Effector memory CD4-positive, alpha-beta T cell (primary cell): ENCODE data around the gene KCNT1.
"Not testable (repeated sequence)": the region's sequence is repeated elsewhere in the genome, so short reads cannot be mapped to it uniquely, and the experiment has no call there.

Experiments used
- DNase-seq, 3 donors: peaks; one replicate each; pipeline ENCODE4 v3.0.0-alpha.2; 2020
- H3K27ac ChIP-seq: 2 replicates; pipeline ENCODE4 v1.7.0; 2013; ENCODE audit warnings: mild to moderate bottlenecking, low read length, moderate library complexity; ENCODE audit not compliant: insufficient read depth, poor library complexity, severe bottlenecking
- H3K27me3 ChIP-seq: replicated peaks from 2 replicates; pipeline ENCODE4 v1.7.0; 2013; ENCODE audit warnings: mild to moderate bottlenecking, low read length; ENCODE audit not compliant: insufficient read depth, control insufficient read depth, poor library complexity, severe bottlenecking
- H3K36me3 ChIP-seq: 2 replicates; pipeline ENCODE4 v1.7.0; 2013; ENCODE audit warnings: mild to moderate bottlenecking, low read length, moderate library complexity; ENCODE audit not compliant: control insufficient read depth, insufficient read depth
- H3K4me1 ChIP-seq: 2 replicates; pipeline ENCODE4 v1.7.0; 2013; ENCODE audit warnings: low read length, mild to moderate bottlenecking; ENCODE audit not compliant: control insufficient read depth, insufficient read depth, poor library complexity, severe bottlenecking
- H3K4me3 ChIP-seq: 2 replicates; pipeline ENCODE4 v1.7.0; 2013; ENCODE audit warnings: low read length, low read depth, mild to moderate bottlenecking; ENCODE audit not compliant: insufficient read depth, poor library complexity, severe bottlenecking
- H3K9me3 ChIP-seq: 2 replicates; pipeline ENCODE4 v1.7.0; 2013; ENCODE audit warnings: mild to moderate bottlenecking, low read length, moderate library complexity; ENCODE audit not compliant: control insufficient read depth

Gene KCNT1

DNA sequence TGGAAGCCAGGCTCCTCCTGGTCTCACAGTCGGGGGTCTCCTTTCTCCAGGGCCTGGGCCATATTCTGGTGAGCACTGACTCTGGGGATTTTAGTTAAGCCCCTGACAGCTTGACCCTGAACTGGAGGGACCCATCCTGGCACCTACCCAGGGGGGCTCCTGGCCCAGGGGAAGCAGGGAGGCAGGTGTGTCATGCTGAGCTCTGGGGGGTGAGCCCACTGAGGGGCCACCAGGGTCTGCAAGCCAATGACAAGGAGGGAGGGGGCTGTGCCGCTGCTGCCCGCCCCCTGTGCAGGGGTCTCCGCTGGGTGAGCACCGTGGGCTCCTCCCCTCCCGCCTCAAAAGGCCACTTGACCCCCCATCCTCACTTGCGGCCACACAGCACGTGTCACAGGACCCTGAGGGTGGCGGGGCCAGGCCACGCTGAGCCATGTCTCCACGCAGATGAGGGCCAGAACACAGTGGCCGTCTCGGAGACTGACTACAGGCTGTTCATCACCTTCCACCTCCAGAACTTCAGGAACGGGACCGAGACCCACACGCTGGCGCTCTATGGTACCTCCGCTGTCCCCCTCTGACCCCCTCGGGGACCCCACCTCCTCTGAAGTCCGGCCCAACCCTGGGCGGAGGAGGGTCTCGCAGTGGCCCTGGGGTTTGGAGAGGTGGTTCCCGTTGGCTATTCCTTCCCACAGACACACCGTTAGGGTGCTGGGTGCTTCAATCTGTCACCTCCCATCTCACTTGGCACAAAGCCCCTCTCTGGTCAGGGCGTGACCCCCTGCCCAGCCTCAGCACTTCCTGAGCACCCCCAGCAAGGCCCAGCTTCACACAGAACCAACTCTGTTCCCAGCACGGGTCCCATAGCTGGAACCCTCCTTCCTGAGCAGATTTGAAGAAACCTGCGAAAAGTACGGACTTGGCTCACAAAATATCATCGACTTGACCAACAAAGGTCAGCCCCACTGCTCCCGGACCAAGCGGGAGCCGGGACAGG is 36.9 kb upstream of the KCNT1 start:
- Histone ChIP-seq H3K4me3 (no peak overlapping the region), H3K27ac (no peak overlapping the region), H3K9me3 (no peaks in the 10 kb centered on the region), H3K4me1 (no peaks in the 10 kb centered on the region), H3K27me3 (no peaks in the 10 kb centered on the region), H3K36me3 (no peaks in the 10 kb centered on the region)
- no peak for DNase-seq

DNA sequence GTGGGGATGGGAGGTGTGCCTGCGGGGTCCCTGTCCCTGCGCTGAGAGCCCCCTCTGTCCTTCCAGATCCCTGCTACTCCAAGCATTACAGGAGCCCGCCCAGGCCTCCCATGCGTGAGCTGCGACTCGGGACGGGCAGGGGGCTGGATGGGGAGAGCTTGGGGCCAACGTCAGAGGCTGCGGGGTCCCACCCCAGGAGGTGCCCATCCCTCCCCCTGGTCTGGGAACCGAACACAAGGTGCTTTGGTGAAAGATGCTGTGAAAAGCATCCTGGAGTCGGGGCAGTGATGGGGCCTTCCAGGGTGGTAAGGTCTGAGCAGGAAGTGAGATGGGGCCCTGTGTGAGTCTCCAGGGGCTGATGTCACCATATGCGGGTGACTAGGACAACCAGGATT is 36.2 kb upstream of the KCNT1 start:
- no peak for DNase-seq

DNA sequence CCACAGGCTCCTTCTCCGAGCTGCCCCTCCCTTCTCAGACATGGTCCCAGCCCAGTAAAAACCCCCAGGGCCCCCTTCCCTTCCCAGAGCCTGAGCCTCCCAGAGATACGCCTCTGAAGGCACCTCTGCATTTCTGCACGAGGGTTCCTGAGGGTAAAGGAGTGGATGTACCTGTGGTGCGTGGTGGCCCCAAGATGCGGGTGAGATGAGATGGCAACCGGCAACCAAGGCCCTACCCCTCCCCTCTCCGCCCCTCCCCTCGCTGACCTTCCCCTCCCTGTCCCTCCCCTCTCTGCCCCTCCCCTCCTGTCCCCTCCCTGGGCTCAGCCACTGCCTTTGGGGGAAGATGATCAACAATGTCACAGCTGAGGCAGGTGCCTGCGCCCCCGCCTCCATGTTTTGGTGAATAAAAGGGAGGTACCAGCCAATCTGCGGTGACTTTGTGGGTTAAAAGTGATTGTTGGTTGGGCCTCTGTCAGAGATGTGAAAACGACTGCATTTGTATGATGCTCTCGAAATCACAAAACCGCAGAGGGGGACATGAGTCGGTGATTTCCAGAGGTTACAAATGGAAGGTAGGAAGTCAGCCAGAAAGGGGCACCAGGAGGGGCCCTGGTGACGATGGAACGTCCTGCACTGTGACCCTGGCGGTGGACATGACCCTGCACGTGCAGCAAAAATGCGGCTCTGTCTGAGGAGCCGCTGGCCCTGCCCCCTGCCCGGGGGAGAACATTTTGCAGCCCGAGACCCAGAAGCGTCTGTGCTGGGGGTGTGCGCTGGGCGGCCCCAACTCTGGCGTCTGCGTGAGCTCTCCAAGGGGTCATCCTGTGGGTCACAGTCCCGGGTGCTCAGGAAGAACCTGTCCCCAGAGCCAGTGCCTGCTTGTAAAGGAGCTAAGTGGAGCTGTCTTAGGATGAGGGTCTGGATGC is 35.2 kb upstream of the KCNT1 start:
- Histone ChIP-seq H3K27me3 (no peaks in the 10 kb centered on the region), H3K27ac (no peak overlapping the region), H3K4me1 (no peaks in the 10 kb centered on the region), H3K36me3 (no peaks in the 10 kb centered on the region), H3K4me3 (no peak overlapping the region), H3K9me3 (no peaks in the 10 kb centered on the region)
- no peak for DNase-seq

More for the DNA sequence above, 36.2 kb upstream of the KCNT1 start:
- no peaks in the 10 kb centered on the region for H3K4me1 ChIP-seq
- H3K9me3 ChIP-seq, result no peaks in the 10 kb centered on the region
- H3K4me3 ChIP-seq, result no peak overlapping the region
- H3K27me3 ChIP-seq, result no peaks in the 10 kb centered on the region
- no peaks in the 10 kb centered on the region for H3K36me3 ChIP-seq
- no peak overlapping the region for H3K27ac ChIP-seq

DNA sequence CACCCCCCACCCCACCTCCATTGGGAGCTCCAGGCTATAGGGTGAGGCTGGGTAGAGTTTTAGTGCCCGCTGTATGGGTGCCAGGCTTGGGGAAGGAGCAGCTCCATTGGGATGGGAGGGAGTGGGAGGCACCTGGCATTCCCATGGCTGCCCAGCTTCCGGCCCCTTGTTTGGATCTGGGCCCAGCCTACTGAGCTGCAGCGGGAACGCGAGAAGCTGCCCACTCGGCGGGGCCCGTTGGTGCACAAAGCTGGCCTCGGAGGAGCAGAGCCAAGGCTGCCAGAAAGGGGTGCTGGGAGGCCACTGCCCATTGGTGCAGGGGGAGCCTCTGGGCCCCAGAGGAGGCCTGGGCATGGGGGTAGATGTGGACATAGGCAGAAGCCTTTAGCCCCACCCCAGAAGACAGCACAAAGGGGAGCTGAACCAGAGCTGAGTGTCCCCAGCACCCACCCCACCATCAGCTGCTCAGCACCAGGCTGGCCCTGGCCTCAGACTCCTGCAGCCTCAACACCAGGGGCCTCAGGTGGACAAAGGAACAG is 34.5 kb upstream of the KCNT1 start:
- Histone ChIP-seq H3K9me3 (no peaks in the 10 kb centered on the region), H3K27ac (no peak overlapping the region), H3K27me3 (no peaks in the 10 kb centered on the region), H3K36me3 (no peaks in the 10 kb centered on the region), H3K4me1 (no peaks in the 10 kb centered on the region), H3K4me3 (no peak overlapping the region)
- DNase-seq, result no peak

DNA sequence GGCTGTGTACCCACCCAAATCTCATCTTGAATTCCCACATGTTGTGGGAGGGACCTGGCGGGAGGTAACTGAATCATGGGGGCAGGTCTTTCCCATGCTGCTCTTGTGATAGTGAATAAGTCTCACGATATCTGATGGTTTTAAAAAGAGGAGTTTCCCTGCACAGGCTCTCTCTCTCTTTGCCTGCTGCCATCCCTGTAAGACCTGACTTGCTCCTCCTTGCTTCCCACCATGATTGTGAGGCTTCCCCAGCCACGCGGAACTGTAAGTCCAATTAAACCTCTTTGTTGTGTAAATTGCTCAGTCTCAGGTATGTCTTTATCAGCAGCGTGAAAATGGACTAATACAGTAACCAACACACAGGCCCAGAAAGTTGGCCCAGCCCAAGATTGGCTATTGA is 33.0 kb upstream of the KCNT1 start:
- not testable (repeated sequence) for H3K27me3 ChIP-seq, DNase-seq, H3K4me3 ChIP-seq, H3K9me3 ChIP-seq, H3K27ac ChIP-seq, H3K4me1 ChIP-seq, H3K36me3 ChIP-seq

DNA sequence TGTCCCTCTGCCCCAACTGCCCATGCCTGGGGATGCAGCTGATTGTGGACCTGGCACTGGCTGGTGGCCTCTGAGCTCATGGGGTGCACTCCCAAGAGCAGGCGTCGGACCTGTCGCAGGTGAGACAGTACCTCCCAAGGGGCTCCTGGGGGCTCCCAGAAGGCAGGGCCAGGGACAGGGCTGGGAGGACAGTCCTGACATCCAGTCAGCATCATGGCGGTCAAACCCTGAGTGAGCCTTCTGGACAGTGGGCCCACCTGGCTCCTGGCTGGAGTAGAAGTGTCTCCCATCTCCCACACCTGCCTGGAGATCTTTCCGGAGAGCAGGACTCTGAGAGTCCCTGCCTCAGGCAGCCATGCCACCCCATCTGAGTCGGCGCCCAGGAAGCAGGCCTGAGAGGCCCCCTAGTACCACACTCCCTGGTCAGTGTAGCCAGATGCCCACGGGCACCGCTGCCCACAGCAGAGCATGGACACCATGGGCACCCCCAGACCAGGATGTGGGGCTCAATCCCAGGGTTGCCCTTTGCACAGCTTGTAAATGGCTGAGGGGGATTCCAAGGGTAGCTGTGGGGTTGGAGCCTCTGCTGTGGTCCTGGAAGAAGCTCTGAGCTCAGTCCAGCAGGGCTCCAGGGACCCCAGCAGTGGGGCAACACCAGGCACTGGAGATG is 32.2 kb upstream of the KCNT1 start:
- H3K27ac ChIP-seq, result no peak overlapping the region
- no peak overlapping the region for H3K4me3 ChIP-seq
- no peaks in the 10 kb centered on the region for H3K36me3 ChIP-seq
- no peaks in the 10 kb centered on the region for H3K4me1 ChIP-seq
- H3K27me3 ChIP-seq, result no peaks in the 10 kb centered on the region
- DNase-seq, result no peak
- H3K9me3 ChIP-seq, result no peaks in the 10 kb centered on the region

DNA sequence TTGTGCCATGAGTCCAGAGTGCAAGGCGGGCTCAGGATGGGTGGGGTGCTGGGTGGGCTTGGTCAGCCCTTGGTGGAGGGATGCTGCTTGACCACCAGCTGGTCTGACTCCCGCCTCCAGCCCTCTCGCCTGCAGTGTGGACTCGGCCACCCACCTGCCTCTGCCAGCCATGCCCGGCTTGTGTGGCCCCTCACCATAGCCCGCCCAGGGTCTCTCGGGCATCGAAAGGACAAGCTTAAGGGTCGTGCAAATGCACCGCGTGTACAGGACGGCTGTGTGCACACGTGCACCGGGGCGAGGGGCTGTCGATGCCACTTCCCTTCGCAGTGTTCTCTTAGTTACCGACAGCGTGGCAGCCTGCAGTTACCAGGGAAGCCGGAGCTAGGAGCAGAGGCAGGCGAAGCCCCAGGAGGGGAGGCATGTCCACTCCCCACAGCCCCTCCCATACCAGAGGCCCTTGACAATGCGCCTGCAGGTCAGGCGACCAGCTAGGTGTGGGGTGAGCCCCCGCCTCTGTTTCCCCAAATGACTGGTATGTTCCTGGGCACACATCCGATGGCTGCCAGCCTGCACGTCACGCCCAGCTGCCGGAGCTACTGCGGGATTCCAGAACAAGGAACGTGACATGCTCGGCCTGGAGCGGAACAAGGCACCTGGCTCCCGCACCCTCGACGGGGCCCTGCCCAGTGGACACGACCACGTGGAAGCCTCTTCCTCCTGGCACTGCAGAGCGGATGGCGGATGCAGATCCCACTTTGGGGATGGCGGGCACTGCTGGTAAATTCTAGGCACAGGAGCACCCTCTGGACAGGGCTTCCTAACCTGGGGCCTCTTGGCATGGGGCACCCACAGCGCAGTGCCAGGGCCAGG is 31.0 kb upstream of the KCNT1 start:
- Histone ChIP-seq H3K4me3 (no peak overlapping the region), H3K27me3 (no peaks in the 10 kb centered on the region), H3K36me3 (no peaks in the 10 kb centered on the region), H3K27ac (no peak overlapping the region), H3K4me1 (no peaks in the 10 kb centered on the region), H3K9me3 (no peaks in the 10 kb centered on the region)
- DNase-seq, result no peak

DNA sequence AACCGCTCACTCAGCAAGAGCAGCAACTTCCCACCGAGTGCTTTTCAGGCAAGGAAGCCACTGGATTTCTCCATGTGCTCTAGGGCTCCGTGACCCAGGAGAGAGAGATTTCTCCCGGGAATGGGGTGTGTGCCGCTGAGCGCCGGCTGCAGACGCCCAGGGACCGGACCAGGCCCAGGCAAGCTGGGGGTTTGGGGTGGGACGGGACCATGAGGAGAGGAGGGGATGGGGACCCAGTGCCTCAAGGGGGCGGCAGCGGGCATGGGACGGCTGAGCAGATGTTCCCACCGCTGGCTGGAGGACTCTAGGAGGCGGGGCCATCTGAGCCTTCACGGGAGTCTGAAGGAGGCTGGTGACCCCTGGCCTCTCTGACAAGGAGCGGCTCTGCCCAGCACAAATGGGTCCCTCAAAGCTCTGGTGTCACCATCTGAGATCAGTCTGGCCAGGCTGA is 30.4 kb upstream of the KCNT1 start:
- H3K4me3 ChIP-seq, result no peak overlapping the region
- H3K36me3 ChIP-seq, result no peaks in the 10 kb centered on the region
- no peak overlapping the region for H3K27ac ChIP-seq
- no peaks in the 10 kb centered on the region for H3K4me1 ChIP-seq
- no peak for DNase-seq
- H3K9me3 ChIP-seq, result no peaks in the 10 kb centered on the region
- no peaks in the 10 kb centered on the region for H3K27me3 ChIP-seq

DNA sequence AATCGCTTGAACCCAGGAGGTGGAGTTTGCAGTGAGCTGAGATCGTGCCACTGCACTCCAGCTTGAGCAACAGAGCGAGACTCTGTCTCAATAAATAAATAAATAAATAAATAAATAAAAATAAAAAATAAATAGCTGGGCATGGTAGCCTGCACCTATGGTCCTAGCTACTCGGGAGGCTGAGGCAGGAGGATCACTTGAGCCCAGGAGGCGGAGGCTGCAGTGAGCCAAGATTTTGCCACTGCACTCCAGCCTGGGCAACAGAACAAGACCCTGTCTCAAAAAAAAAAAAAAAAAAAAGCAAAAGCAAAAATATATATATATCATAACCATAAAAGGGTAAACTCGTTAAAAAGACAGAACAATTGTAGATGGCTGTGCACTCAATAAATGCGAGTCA is 29.2 kb upstream of the KCNT1 start:
- not testable (repeated sequence) for H3K36me3 ChIP-seq, DNase-seq, H3K27ac ChIP-seq, H3K4me3 ChIP-seq, H3K9me3 ChIP-seq, H3K27me3 ChIP-seq, H3K4me1 ChIP-seq
